Cardiac fibroblast (primary cell): ENCODE measurements around the gene TIMP2.
A peak's percentile ranks its signal among the peaks of the same experiment; 100 is the strongest.

Source experiments
- DNase-seq, 2 donors: peaks; one replicate each; pipeline versions ENCODE4 v3.0.0 to v3.0.0-alpha.2; 2010; ENCODE audit warnings: low read depth in 2 of 2
- H3K4me3 ChIP-seq, 2 donors: replicated peaks in 1 of 2; 1 replicate in 1 of 2; 2 replicates in 1 of 2; pipeline ENCODE4 v1.5.1; 2011; ENCODE audit warnings: low read depth in 2 of 2, low read length in 2 of 2, mild to moderate bottlenecking in 2 of 2, moderate library complexity in 1 of 2
- TF ChIP-seq, protein P1 (sequence below): IDR thresholded peaks from one replicate; pipeline ENCODE4 v1.5.1; 2011; ENCODE audit warnings: low read depth, mild to moderate bottlenecking, low read length, inconsistent platforms

TIMP2 gene

DNA sequence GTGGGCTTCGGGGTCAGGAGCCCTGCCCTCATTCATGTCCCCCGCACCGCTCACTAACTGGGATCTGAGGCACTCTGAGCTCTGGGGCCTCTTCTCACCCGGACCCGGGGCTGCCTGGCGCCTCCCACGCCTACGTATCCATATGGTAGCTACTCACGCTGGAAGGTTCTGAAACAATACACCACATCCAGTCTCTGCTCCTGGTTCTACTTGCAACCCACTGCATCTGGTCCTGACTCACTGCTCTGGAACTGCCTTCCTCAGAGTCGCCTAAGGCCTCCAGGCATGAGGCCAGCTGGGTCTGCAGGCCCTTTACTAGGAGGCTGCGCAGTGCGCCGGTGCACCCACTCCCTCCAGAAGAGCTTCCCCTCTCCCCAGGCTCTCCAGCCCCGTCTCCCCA, 102.6 kb downstream of the TIMP2 start:
- DNase-seq, result peak; percentile 80 to 81
- TF ChIP-seq, protein P1, sequence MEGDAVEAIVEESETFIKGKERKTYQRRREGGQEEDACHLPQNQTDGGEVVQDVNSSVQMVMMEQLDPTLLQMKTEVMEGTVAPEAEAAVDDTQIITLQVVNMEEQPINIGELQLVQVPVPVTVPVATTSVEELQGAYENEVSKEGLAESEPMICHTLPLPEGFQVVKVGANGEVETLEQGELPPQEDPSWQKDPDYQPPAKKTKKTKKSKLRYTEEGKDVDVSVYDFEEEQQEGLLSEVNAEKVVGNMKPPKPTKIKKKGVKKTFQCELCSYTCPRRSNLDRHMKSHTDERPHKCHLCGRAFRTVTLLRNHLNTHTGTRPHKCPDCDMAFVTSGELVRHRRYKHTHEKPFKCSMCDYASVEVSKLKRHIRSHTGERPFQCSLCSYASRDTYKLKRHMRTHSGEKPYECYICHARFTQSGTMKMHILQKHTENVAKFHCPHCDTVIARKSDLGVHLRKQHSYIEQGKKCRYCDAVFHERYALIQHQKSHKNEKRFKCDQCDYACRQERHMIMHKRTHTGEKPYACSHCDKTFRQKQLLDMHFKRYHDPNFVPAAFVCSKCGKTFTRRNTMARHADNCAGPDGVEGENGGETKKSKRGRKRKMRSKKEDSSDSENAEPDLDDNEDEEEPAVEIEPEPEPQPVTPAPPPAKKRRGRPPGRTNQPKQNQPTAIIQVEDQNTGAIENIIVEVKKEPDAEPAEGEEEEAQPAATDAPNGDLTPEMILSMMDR, result no peak
- no peak overlapping the region for H3K4me3 ChIP-seq

DNA sequence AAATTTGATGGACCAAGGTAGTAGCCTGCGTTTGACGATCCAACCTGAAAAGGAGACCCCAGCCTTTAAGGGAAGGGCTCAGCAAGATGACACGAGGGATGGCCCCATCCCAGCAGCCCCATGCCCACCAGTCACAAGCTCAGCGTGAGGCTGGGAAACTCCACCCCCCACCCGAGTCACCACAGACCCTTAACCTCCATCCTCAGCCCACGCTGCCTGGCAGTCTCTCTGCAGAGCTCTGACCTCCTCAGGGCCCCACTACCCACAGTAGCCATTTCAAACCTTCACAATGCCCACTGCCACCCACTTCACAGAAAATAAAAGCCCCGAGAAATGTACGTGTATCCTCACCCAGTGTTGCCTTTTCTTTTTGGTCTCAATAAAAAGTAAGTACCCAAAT, 103.2 kb downstream of the TIMP2 start:
- TF ChIP-seq, protein P1, result no peak
- DNase-seq, result no peak
- no peak overlapping the region for H3K4me3 ChIP-seq

GRCh38 chr17:78820841-78821240, 104.3 kb downstream of the TIMP2 start:
- no peak for DNase-seq
- no peak overlapping the region for H3K4me3 ChIP-seq
- TF ChIP-seq, protein P1, result no peak

- TF ChIP-seq, protein P1, result no peak
- no peak overlapping the region for H3K4me3 ChIP-seq
- DNase-seq, result no peak
These were observed 105.1 kb downstream of the TIMP2 start for GRCh38 chr17:78819806-78820792.

DNA sequence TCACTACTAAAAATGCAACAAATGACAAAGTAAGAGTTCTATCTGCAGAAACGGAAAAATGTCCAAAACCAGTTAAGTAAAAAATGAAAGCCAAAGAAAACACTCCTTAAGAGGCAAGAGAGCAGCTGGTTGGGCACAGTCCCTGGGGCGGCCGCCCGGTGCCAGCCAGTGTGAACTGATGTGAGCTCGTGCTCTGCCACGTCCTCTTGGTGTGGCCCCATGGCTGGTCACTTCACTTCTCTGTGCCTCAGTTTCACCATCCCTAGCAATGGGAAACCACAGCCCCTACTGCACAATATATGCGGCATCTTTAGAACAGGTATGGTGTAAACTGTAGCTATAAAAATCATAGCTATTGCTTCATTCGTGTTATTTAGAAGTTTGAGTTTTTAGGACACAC, 105.8 kb downstream of the TIMP2 start:
- DNase-seq, result no peak
- no peak overlapping the region for H3K4me3 ChIP-seq
- TF ChIP-seq, protein P1, result no peak

- no peak overlapping the region for H3K4me3 ChIP-seq
- TF ChIP-seq, protein P1, result no peak
- DNase-seq, result peak in 1 of 2 donors; percentile 34
These were observed 106.3 kb downstream of the TIMP2 start for GRCh38 chr17:78818932-78819331.
